OCI-LY7 (cell line): ENCODE measurements around the gene MTRF1L.

Experiments used
- CTCF ChIP-seq: fragments of 200-600 bp; sonication (generic); conservative IDR thresholded peaks from 2 replicates; pipeline ENCODE4 v1.5.1; 2014; ENCODE audit warnings: mild to moderate bottlenecking, antibody characterized with exemption, low read length, moderate library complexity, mixed read lengths
- EZH2phosphoT487 ChIP-seq: fragments of 200-600 bp; sonication (generic); IDR thresholded peaks from 2 replicates; pipeline ENCODE4 v1.6.1; 2018; ENCODE audit warnings: low read depth, borderline replicate concordance, mild to moderate bottlenecking, mixed run types, antibody characterized with exemption, low read length, moderate library complexity, mixed read lengths

- TF ChIP-seq CTCF (no peak; the same call in 1 of the 2 replicates), EZH2phosphoT487 (no peak)
Measured at GRCh38 chr6:152993847-152994246, 8.7 kb downstream of the MTRF1L start.
